NCI-H82 (cell line): ENCODE results near the gene EPB41L1.

Source experiments
- DNase-seq: peaks from one replicate; lab custom pipeline; 2025; lab: John Stamatoyannopoulos, UW

Gene EPB41L1

DNA sequence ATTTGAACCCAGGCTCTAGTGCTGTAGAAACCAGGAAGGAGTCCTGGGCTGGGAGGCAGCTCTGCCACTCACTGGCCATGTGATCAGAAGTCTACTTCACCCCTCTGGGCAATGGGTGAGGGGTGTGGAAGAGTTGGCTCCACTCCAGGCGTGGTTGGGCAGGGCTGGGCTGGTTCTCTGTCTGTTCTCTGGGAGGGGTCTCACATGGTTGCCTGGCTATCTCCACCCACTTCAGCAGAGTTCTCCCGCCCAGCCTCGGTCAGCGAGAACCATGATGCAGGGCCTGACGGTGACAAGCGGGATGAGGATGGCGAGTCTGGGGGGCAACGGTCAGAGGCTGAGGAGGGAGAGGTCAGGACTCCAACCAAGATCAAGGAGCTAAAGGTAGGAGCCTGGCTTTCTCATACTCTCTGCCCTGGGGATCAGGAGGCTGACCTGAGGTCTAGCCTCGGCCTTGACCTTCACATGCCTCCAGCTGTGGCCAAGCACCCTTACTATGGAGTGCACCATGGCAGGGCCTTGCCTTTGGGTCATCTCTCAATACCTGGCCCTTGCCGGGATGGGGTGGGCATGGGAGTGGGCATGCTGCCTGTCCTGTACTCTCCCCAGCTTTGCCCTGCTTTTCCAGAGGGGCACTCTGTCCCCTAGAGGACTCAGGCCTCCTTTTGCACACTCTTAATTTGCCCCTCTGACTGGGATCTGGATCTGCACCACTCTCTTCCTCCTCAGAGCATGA, 39.6 kb downstream of the EPB41L1 start:
- DNase-seq = no peak

DNA sequence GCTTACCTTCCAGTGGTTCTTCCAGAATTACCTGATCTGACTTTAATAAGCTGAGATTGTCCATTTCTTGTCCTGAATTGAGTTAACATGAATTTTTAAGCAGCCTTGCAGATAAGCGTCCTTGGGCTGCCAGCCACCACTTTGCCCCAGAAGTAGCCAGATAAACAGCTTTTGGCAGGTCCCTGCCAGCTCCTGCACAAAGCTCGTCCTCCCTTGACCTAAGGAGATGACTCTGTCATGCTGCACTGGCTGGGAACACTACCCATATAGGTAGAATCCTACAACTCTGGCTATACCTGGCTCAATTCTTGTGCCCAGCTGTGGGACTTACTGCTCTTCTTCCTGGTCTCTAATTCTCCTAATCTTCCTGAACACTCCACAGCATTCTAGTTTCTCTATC, 42.1 kb downstream of the EPB41L1 start:
- DNase-seq = no peak

DNA sequence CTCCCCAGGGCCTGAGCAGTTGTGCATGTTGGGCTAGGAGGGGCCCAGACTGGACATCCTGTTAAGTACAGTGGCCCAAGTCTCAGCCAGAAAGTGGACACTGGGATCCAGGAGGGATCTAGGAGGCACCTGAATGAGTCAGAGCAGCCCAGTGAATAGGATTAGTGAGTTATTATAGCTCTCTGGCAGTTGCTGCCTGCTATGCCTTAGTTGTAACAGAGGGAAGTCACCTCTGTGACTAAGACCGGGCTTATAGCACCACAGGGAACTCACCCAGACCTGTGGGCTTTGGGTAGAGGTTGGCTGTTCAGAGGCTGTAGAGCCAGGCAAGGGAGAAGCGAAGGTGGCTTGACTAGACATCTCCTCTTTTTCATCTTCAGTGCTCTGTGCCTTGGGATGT, 42.7 kb downstream of the EPB41L1 start:
- peak; percentile 84 for DNase-seq

DNA sequence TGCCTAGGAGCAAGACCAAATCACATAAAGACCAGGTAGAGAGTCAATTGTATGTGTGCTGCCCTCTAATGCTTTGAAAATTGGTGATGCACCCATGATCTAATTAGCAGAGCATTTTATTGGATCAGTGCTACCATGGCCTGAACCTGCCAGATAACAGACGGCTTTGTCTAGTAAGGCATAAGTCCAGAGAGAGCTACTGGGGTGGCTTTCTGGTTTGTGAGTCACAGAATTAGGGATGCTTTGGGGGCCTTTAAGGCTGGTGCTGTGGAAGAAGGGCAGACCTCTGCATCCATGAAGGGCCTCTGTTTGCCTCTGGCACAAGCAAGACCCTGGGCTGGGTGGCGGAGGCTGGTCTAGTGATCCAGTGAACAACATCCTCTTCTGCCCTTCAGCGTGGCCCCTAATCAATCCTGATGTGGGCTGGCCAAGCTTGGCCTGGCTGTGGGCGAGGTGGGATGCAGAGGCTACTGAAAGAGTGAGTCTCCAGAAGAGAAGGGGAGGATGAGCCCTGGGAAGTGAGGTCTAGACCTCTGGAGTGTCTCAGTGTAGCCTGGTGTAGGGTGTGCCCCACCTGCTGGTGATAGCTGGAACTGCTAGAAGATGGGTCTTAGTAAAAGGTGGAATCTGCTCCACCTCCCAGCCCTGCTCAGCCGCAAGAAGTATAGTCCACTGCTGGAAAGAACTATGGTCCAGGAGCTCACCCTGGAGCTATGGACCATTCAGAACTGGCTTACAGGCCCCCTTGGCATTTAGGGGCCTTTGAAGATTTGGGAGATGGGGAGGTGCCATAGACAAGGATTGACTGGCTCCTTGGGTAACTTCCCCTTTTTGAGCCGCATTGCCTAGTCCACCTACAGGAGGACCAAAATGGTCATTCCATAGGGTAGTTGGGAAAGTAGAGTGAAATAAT, 45.1 kb downstream of the EPB41L1 start:
- DNase-seq = peak; percentile 97

DNA sequence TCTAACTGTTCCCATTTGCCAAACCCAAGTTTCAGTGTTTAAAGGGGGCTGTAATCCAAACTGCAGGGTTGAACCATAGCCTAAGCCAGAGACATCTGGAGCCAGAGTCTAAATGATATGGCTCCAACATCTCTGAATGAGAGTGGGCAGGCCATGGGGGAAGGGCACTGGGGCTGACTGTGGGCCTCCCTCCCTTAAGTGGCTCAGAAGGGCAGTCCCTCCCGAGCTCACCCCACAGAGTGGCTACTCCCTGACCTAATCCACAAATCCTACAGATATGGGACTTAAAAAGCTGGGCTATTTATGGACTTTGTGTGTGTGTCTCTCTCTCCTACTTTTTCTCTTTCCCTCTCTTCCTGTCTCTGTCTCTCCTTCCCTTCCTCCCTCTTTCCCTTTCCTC, 45.9 kb downstream of the EPB41L1 start:
- DNase-seq = peak; percentile 74

DNA sequence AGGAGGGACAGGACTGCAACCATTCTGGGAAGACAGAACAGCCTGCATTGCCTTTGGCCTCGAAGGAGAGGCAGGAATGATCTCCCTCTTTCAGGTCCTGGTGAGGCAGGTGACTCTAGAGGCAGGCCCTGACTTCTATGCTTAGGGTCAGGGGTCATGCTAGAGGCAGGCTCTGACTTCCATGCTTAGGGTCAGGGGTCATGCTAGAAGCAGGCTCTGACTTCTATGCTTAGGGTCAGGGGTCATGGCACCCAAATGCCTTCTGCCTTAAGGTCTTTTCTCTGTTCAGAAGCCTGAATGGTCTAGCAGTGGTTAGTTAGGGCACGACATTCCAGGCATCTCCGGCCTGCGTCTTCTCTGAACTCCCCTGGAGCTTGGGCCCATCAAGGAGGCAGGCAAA, 46.7 kb downstream of the EPB41L1 start:
- no peak for DNase-seq

DNA sequence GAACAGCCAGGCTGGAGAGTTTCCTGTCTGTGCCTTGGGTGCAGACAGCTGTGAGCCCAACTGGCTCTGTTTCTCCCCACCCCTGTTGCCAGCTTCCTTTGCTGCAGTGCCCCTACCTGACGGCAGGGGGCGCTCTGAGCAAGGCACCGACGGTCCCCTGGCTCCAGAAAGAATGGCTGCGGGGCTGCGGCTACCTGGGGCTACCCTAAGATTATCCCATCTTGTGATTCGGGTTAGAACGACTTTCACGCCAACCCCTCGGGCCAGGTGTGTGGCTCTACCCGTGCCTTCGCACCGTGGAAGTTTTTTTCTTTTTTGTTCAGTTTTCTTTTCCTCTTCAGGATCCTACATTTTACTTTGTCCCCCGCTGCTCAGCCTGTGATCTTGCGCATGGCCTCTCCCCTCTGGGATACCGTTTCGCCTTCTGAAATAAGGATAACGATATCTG, 48.4 kb downstream of the EPB41L1 start:
- DNase-seq = peak; percentile 82

DNA sequence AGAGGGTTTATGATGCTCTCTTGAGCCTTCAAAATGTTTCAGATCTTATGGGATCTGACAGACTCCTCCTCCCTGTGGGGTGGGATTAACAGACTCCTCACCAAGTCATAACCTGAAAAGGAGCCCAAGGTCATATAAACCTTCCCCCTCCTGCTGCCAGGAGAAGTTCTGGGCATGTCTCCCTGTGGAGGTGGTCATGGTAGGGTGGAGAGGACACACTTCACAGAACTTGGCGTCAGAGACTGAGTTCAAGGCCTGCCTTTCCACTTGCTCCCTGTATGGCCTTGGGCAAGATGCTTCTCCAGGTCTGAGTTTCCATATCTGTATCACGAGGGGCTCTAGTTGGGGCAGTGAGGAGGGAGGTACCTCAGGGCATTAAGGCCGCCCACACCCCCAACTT, 49.3 kb downstream of the EPB41L1 start:
- DNase-seq = no peak

DNA sequence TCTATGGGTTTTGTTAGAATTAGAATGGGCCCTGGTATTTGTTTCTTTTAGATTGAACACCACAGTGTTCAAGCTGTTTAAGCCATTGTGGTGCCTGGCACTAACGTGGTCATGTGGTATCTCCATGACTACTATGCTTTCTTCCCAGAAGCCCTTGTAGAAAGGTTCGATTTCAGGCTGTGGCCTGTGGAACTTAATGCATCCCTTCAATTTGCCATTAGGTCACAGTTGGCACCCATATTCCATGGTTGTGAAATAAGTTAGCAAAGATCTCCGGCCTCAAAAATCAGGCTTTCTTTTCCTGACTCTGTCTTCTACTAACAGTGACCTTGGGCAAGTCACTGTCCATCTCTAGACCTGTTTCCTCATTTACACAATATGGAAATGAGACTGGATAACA, 50.5 kb downstream of the EPB41L1 start:
- no peak for DNase-seq

DNA sequence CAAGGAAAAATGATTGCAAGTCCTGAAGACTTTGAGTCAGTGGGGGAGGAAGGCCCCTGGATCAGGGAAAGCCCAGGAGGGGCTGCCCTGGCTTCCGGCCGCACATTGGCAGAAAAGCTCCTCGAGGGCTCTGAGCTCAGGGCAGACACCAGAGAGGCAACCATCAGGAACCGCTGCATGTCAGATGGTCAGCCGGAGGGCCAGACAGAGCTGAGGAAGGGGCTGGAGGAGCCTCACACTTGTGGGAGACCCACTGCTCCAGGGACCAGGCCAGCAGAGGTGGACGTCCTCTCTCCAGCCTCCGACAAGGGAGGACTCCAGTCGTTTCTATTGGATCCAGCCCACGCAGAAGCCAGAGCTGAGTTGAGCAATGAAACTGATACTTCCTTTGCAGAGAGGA, 51.5 kb downstream of the EPB41L1 start:
- no peak for DNase-seq

DNA sequence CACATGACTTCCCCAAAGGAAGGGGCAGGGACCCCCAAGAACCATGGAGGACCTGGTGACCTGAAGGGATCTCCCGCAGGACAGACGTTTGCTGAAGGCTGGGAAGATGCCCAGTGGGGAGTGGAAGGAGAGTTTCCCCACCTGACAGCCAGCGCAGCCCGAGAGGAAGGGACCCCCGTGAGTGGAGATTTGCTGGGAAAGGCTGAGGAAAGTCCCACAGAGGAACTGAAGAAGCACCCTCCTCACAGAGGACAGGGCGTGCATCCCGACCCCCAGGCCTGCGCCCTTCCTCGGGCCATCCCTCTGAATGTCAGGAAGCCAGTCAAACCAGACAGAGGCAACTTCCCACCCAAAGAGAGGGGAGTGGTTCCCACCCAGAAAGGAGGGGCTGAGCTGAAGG, 52.1 kb downstream of the EPB41L1 start:
- no peak for DNase-seq

DNA sequence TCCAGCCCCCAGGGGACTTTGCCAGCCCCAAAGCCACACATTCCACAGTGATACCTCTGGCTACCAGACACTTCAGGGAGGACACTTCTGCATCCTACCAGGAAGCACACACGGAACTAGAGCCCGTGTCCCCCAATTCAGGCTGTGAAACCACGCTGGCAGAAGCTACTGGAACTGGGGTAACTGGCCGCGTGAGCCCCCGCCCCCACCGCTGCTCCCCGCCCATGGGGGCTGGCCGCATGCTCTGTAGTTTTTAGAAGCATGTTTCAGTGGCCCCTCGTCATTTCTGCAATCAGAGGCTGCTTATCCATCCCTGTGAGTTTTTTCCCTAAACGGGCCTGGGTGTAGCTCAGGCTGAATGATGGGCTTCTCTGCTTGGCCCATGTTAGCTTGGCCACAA, 53.1 kb downstream of the EPB41L1 start:
- DNase-seq = no peak

DNA sequence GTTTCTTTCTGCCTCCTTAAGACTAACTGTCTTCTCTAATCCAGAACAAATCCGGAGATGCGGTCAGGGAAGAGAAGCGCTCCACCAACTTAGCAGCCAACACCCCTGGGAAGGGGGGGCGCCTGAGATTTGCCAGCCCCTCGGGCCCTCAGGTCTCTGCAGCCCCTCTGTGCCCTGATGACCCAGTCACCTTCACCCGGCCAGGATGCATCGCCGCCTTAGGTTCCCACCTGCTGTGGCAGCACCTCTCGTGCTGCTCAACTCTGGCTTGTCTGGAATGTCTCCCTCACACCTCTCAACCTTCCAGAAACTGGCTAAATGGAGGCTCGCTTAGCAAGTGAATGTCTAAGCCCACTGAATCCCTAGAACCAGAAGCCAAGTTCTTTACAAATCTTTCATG, 53.7 kb downstream of the EPB41L1 start:
- DNase-seq = no peak

DNA sequence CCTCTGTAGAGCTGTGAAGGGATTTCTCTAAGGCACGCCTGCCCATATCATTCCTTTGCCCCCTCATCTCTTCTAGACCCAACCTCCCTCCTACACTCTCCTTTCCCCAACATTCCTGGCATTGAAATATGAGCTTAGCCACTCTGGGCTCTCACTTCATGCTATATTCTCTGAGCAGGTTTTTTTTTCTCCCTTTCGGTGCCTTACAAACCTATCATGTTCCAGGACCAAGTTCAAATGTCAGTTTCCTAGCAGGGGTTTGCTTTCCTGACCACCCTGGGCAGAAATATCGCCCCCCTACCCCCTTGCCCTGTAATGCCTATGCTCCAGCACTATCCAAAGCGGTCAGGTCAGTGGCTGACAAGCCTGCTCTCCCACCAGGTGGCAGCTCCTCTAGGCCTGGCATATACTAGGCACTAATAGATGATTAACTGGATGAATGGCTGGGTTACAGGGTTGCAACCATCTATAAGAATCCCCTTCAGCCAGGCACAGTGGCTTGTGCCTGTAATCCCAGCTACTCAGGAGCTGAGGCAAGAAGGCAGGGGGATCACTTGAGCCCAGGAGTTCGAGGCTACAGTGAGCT, 56.0 kb downstream of the EPB41L1 start:
- DNase-seq = peak; percentile 12

DNA sequence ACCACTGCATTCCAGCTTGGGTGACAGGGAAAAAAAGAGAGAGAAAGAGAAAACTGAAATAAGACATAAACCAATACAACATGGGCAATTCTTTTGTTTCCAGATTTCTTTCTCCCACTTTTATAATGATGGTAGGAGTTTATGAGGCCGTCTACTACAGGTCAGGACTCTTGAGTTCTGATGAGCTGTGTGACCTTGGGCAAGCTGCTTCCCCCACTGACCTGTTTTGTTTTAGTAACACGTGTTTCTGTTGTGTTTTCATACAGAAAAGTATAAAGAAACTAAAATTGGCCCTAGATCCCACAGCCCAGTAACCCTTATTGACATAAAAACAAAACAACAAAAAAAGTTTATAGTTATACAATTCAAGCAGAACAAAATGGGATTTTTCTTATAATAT, 58.8 kb downstream of the EPB41L1 start:
- DNase-seq = no peak

DNA sequence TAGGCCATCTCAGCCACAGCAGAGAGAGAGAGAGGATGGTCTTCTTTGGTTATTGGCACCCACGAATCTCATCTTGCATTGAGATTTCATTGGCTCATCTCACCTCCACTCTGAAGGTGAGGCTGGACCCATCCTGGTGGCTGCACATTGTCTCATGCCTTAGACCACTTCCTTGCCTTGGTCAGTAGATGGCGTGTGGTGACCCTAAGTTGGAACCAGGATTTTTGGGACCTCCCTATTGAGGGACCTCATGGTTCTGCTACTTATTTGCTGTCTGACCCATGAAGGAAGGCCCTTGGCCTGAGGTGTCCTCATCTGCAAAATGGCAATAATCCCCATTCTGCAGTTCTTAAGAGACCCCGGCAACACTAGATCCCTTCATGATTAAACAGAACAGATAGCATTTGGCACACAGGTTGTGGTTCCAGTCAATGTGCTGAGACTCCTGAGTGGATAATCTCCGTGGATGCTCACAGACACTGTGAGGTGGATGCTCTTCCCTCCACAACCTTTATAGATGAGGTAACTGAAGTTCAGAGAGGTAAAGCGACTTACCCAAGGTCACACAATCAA, 60.2 kb downstream of the EPB41L1 start:
- peak; percentile 74 for DNase-seq

DNA sequence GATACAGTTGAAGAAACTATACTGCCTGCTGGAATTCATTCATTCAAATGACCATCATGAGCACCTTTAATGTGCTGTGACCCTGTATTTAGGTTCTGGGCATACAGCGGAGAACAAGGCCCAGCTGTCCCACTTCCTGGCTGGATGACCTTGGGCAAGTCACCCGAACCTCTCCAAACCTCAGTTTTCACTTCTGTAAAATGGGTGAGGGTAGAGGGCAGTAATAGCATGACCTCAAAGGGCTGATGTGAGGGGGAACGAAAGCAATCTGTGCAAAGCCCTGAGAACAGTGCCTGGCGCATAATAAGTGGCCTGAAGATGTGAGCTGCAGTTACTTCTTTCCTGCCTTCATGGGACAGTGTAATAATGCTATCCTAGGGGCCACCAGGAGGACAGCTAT, 61.2 kb downstream of the EPB41L1 start:
- DNase-seq = no peak

DNA sequence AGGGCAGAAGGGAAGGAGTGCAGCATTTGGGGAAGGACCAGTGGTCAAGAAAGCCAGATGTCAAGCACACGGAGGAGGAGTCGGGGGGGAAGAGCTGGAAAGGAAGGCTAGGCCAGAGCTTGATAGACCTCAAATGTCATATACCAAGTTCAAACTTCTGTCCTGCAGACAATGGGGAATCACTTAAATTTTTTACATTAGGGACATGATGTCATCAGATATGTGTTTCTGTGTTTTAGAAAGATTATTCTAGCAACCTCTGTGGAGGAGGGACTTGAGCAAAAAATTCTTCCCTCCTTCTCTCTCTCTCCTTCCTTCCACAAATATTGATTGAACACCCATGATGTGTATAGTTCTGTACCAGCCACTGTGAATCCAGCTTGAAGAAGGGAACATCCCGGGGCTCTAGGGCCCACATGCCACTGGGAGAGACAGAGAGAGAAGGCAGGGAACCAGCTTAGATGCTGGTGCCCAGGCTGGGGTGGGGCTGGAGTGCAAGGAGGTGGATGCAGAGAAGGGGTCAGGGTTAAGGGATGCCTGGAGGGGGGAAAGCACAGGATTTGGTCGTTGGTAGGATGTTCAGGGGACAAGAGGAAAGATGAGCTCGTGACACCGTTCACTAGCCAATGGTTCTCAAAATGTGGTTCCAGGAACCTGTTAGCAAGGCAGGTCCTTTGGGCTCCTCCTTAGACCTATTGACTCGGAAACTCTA, 61.9 kb downstream of the EPB41L1 start:
- DNase-seq = no peak

DNA sequence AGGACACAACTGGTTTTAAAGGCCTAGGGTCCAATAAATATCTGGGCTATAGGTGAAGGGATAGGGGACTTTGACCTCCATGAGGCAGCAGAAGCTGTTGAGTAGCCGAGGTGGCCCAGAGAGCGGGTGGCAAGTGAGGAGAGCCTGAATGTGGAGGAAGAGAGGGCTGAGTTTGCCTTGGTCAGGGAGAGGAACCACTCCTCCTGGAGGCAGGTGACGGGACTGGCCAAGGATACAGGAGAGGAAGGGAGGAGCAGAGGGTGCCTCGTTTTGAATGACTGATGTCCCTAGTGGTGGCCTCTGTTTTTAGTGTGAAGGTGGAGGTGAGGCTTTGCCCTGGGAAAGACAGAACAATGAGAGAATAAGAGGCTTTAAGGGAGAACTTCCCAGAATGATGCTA, 62.7 kb downstream of the EPB41L1 start:
- peak; percentile 58 for DNase-seq

DNA sequence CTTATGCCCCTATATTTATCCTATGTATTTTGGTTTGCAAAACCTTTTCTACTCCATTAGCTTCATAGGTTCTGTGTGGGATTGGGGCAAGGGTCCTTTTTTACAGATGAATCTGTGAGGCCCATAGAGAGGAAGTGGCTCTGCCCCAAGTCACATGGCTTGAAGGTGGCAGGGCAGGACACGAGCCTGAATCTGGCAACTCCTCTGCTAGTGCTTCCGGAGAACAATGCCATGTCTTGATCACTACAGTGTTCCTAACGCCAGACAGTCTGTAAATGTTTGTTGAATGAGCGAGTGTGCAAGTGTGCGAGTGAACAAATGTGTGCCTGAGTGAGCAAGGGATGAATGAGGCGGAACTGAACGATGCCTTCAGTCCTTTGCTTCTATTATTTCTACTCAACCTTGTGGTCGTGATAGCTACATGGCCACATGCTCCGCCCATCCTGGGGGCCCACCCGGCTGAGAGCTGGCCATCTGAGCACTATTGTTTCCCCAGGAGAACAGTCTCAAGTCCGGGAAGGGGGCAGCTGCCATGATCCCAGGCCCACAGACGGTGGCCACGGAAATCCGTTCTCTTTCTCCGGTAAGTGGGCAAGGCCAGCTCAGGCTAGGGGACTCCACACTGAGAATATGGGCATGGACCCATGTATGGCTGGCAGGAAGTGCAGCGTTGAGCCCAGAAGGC, 64.0 kb downstream of the EPB41L1 start:
- DNase-seq = no peak

DNA sequence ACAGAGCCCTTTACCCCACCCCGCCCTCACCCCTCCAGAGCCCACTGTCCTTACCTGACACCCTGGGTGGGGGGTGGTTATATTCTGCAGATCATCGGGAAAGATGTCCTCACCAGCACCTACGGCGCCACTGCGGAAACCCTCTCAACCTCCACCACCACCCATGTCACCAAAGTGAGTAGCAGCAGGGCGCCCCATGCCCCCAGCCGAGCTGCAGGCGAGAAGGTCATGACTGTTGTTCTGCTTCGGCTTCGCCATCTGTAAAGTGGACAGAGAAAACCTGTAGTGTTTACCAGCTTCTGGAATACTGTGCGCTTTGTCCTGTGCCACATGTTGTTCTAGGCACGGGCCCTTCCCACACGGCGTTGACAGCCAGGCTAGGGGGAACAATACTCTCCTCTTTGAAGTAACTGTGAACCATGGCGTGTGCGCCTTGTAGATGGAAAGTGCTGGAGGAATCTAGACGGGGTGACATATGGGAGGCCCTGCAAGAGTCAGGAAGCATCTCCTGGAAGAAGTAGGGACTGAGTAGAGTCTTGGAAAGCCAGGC, 65.2 kb downstream of the EPB41L1 start:
- no peak for DNase-seq
